H1 (cell line): ENCODE data around the gene ASPDH. TPM values are rescaled to one million over a fixed set of nuclear protein-coding genes. Genes with fewer than 3 reads are reported as not detected.

ENCODE experiments used
- CTCF ChIA-PET: fragments of 300-600 bp; sonication (Branson Sonifier 250); formaldehyde crosslinking; loops from one replicate; lab custom pipeline; 2021; ENCODE audit not compliant: partially characterized antibody; lab: Charles Lee
- POLR2A ChIA-PET: fragments of 300-600 bp; sonication (Branson Sonifier 250); formaldehyde crosslinking; loops from one replicate; lab custom pipeline; 2021; ENCODE audit warnings: inconsistent platforms; ENCODE audit not compliant: partially characterized antibody; lab: Charles Lee
- DNase-seq, 2 experiments: peaks; one replicate each; pipeline versions ENCODE4 v3.0.0 to v3.0.0-alpha.2; 2010 to 2022; ENCODE audit warnings: low spot score in 2 of 2, low read depth in 1 of 2, mixed read lengths in 1 of 2
- FAIRE-seq: peaks from 2 replicates; lab custom pipeline; 2011; peaks lifted over from hg19 to GRCh38; lab: Jason Lieb, UNC
- H2AFZ ChIP-seq: 2 replicates; pipeline ENCODE4 v1.8.1; 2012; ENCODE audit warnings: low read length, inconsistent platforms
- H2AK5ac ChIP-seq: 2 replicates; pipeline ENCODE4 v1.6.1; 2013; ENCODE audit warnings: low read depth, low read length
- H2BK120ac ChIP-seq: replicated peaks from 2 replicates; pipeline ENCODE3; 2013; ENCODE audit warnings: low read depth, low read length, inconsistent platforms
- H2BK12ac ChIP-seq: 2 replicates; pipeline ENCODE4 v1.6.1; 2013; ENCODE audit warnings: low read depth, low read length
- H2BK15ac ChIP-seq: 2 replicates; pipeline ENCODE4 v1.6.1; 2013; ENCODE audit warnings: low read length
- H2BK20ac ChIP-seq: 2 replicates; pipeline ENCODE4 v1.6.1; 2013; ENCODE audit warnings: low read length
- H2BK5ac ChIP-seq: 2 replicates; pipeline ENCODE4 v1.6.1; 2013; ENCODE audit warnings: low read depth, low read length
- H3K14ac ChIP-seq: 2 replicates; pipeline ENCODE4 v1.6.1; 2013; ENCODE audit warnings: inconsistent platforms; ENCODE audit not compliant: insufficient read length
- H3K18ac ChIP-seq: 2 replicates; pipeline ENCODE4 v1.6.1; 2013; ENCODE audit warnings: low read length; ENCODE audit errors: extremely low read depth
- H3K23ac ChIP-seq: 2 replicates; pipeline ENCODE4 v1.6.1; 2013; ENCODE audit warnings: inconsistent platforms; ENCODE audit not compliant: insufficient read length
- H3K23me2 ChIP-seq: 2 replicates; pipeline ENCODE4 v1.6.1; 2013; ENCODE audit warnings: low read depth, low read length
- H3K27ac ChIP-seq: 2 replicates; pipeline ENCODE4 v1.6.1; 2011; ENCODE audit warnings: low read depth, low read length, inconsistent platforms
- H3K27me3 ChIP-seq, 4 experiments: replicated peaks in 1 of 4; 1 replicate in 1 of 4; 2 replicates in 3 of 4; pipeline versions ENCODE4 v1.6.1 to v1.8.1; 2011 to 2013; ENCODE audit warnings: low read length in 3 of 4, mild to moderate bottlenecking in 3 of 4, inconsistent platforms in 2 of 4, mixed read lengths in 2 of 4, moderate library complexity in 1 of 4; ENCODE audit not compliant: control insufficient read depth in 3 of 4, insufficient read depth in 3 of 4; ENCODE audit errors: extremely low read depth in 1 of 4
- H3K36me3 ChIP-seq, 4 experiments: 2 replicates each; pipeline versions ENCODE4 v1.6.1 to v1.8.1; 2011 to 2013; ENCODE audit warnings: mild to moderate bottlenecking in 4 of 4, low read length in 3 of 4, moderate library complexity in 2 of 4, control low read depth in 1 of 4, inconsistent platforms in 1 of 4; ENCODE audit not compliant: insufficient read depth in 4 of 4, control insufficient read depth in 2 of 4
- H3K4ac ChIP-seq: replicated peaks from 2 replicates; pipeline ENCODE3; 2013; ENCODE audit warnings: low read length, low read depth, mixed read lengths, inconsistent platforms; ENCODE audit not compliant: insufficient read length
- H3K4me1 ChIP-seq, 4 experiments: replicated peaks in 1 of 4; 1 replicate in 1 of 4; 2 replicates in 3 of 4; pipeline versions ENCODE4 v1.6.1 to v1.8.1; 2011 to 2013; ENCODE audit warnings: low read length in 3 of 4, inconsistent platforms in 2 of 4, mixed read lengths in 1 of 4; ENCODE audit not compliant: insufficient read depth in 4 of 4, control insufficient read depth in 3 of 4
- H3K4me2 ChIP-seq, 2 experiments: 2 replicates each; pipeline versions ENCODE4 v1.6.1 to v1.8.1; 2011 to 2013; ENCODE audit warnings: low read depth in 2 of 2, low read length in 2 of 2, control low read depth in 1 of 2, inconsistent platforms in 1 of 2, mild to moderate bottlenecking in 1 of 2; ENCODE audit not compliant: insufficient read depth in 1 of 2
- H3K4me3 ChIP-seq, 4 experiments: fragments of 200-600, 300-600 bp in 1 of 4; sonication (generic), shearing (Covaris generic), sonication (Bioruptor Twin) in 1 of 4; 2 replicates each; pipeline versions ENCODE4 v1.5.1 to v1.8.1; 2011 to 2016; ENCODE audit warnings: low read length in 4 of 4, low read depth in 3 of 4, control low read depth in 2 of 4, inconsistent platforms in 2 of 4, mild to moderate bottlenecking in 2 of 4, mixed read lengths in 1 of 4, moderate library complexity in 1 of 4; ENCODE audit not compliant: insufficient read depth in 2 of 4; ENCODE audit errors: extremely low read depth in 1 of 4
- H3K56ac ChIP-seq: replicated peaks from 2 replicates; pipeline ENCODE3; 2013; ENCODE audit warnings: low read depth, mild to moderate bottlenecking, mixed read lengths, low read length, inconsistent platforms; ENCODE audit not compliant: insufficient read length
- H3K79me1 ChIP-seq: 2 replicates; pipeline ENCODE4 v1.6.1; 2013; ENCODE audit warnings: low read depth, low read length, control low read depth
- H3K79me2 ChIP-seq, 2 experiments: 2 replicates each; pipeline versions ENCODE4 v1.6.1 to v1.8.1; 2012 to 2013; ENCODE audit warnings: low read length in 2 of 2, mild to moderate bottlenecking in 2 of 2, inconsistent platforms in 1 of 2; ENCODE audit not compliant: insufficient read depth in 2 of 2, control insufficient read depth in 1 of 2
- H3K9ac ChIP-seq, 4 experiments: replicated peaks in 1 of 4; 1 replicate in 1 of 4; 2 replicates in 3 of 4; pipeline versions ENCODE4 v1.6.1 to v1.8.1; 2011 to 2013; ENCODE audit warnings: low read depth in 3 of 4, low read length in 3 of 4, control low read depth in 2 of 4, mild to moderate bottlenecking in 2 of 4, moderate library complexity in 2 of 4, inconsistent platforms in 1 of 4; ENCODE audit errors: extremely low read depth in 1 of 4
- H3K9me3 ChIP-seq, 2 experiments: 2 replicates each; pipeline versions ENCODE4 v1.6.1 to v1.8.1; 2012 to 2013; ENCODE audit warnings: mild to moderate bottlenecking in 2 of 2, moderate library complexity in 2 of 2, control low read depth in 1 of 2, inconsistent platforms in 1 of 2, low read depth in 1 of 2, low read length in 1 of 2, mixed read lengths in 1 of 2; ENCODE audit not compliant: insufficient read depth in 2 of 2
- H4K20me1 ChIP-seq, 2 experiments: replicated peaks in 1 of 2; 2 replicates each; pipeline versions ENCODE3 to v1.8.1; 2011 to 2013; ENCODE audit warnings: inconsistent platforms in 2 of 2, low read length in 2 of 2, mild to moderate bottlenecking in 1 of 2; ENCODE audit not compliant: insufficient read depth in 2 of 2, control insufficient read depth in 1 of 2
- H4K5ac ChIP-seq: 2 replicates; pipeline ENCODE4 v1.6.1; 2013; ENCODE audit warnings: low read length, low read depth, mixed read lengths, inconsistent platforms; ENCODE audit not compliant: insufficient read length
- H4K8ac ChIP-seq: 2 replicates; pipeline ENCODE4 v1.8.0; 2013; ENCODE audit warnings: mild to moderate bottlenecking, moderate library complexity, low read length, inconsistent platforms; ENCODE audit not compliant: insufficient read depth; ENCODE audit errors: extremely low read depth
- H4K91ac ChIP-seq: replicated peaks from 2 replicates; pipeline ENCODE3; 2013; ENCODE audit warnings: low read length, mixed read lengths, inconsistent platforms; ENCODE audit not compliant: insufficient read length
- BACH1 ChIP-seq: IDR thresholded peaks from 2 replicates; pipeline ENCODE4 v1.6.1; 2012; ENCODE audit warnings: low read length, improper control_type of control experiment
- BRCA1 ChIP-seq: IDR thresholded peaks from 2 replicates; pipeline ENCODE4 v1.6.1; 2012; ENCODE audit warnings: low read depth, low read length, improper control_type of control experiment
- CHD1 ChIP-seq: IDR thresholded peaks from 2 replicates; pipeline ENCODE4 v1.6.1; 2012; ENCODE audit warnings: low read depth, low read length, improper control_type of control experiment
- EP300 ChIP-seq, 2 experiments: IDR thresholded peaks; 1 replicate in 1 of 2; 2 replicates in 1 of 2; pipeline ENCODE4 v1.6.1; 2011 to 2012; ENCODE audit warnings: low read depth in 2 of 2, low read length in 2 of 2, mild to moderate bottlenecking in 2 of 2, borderline replicate concordance in 1 of 2, inconsistent platforms in 1 of 2, moderate library complexity in 1 of 2
- EZH2 ChIP-seq: fragments of 200-600 bp; sonication (generic); IDR thresholded peaks from 2 replicates; pipeline ENCODE4 v1.7.1; 2012; ENCODE audit warnings: low read depth, mild to moderate bottlenecking, moderate library complexity, low read length, inconsistent platforms; ENCODE audit not compliant: severe bottlenecking
- MAFK ChIP-seq: IDR thresholded peaks from 2 replicates; pipeline ENCODE4 v1.6.1; 2012; ENCODE audit warnings: low read depth, mild to moderate bottlenecking, improper control_type of control experiment, low read length
- RBBP5 ChIP-seq: IDR thresholded peaks from 2 replicates; pipeline ENCODE4 v1.7.1; 2012; ENCODE audit warnings: low read depth, mild to moderate bottlenecking, inconsistent platforms, low read length, moderate library complexity, borderline replicate concordance
- RNF2 ChIP-seq: fragments of 200-900, 300-1000 bp; sonication (generic); IDR thresholded peaks from 2 replicates; pipeline ENCODE4 v1.7.1; 2016; ENCODE audit warnings: borderline replicate concordance, low read depth, mild to moderate bottlenecking, antibody characterized with exemption, low read length; ENCODE audit not compliant: poor library complexity, severe bottlenecking; ENCODE audit errors: missing control alignments
- SAP30 ChIP-seq: fragments of 300-600 bp; sonication (generic); IDR thresholded peaks from 2 replicates; pipeline ENCODE4 v1.7.1; 2012; ENCODE audit warnings: low read length, moderate library complexity, mild to moderate bottlenecking, inconsistent platforms; ENCODE audit not compliant: insufficient read depth, insufficient replicate concordance
- SIX5 ChIP-seq: IDR thresholded peaks from 2 replicates; pipeline ENCODE4 v1.6.1; 2011; ENCODE audit warnings: mild to moderate bottlenecking, low read depth, low read length
- WGBS, 2 experiments: shearing (Covaris generic) in 1 of 2; methylation state at CpG; one replicate each; pipeline versions ENCODE4 v1.1.6 to v1.1.7; 2013 to 2015; ENCODE audit warnings: low lambda C conversion rate in 2 of 2, mixed read lengths in 2 of 2, inconsistent platforms in 1 of 2, low coverage in 1 of 2, missing lambda C conversion rate in 1 of 2; ENCODE audit not compliant: insufficient replicate concordance in 2 of 2, insufficient coverage in 1 of 2, insufficient read length in 1 of 2; ENCODE audit errors: extremely low coverage in 1 of 2, missing lambda C conversion rate in 1 of 2; 5-methylcytosine and 5-hydroxymethylcytosine counted together
- polyA plus RNA-seq, 7 experiments: library from polyadenylated mRNA; depleted of rRNA in 3 of 7; stranded (reverse) in 5 of 7; unstranded in 2 of 7; fragments of >200 nt in 5 of 7; fragments of 200-250 nt in 2 of 7; gene quantifications; 1 replicate in 5 of 7; 2 replicates in 1 of 7; 4 replicates in 1 of 7; pipeline versions ENCODE4 v1.2.1 to v1.2.3, GENCODE V29; 2011 to 2013; ENCODE audit warnings: missing spikeins in 2 of 7, mixed read lengths in 2 of 7
- total RNA-seq: library from RNA; stranded (reverse); fragmentation: NEBNext Ultra II Directional; extraction: Animal tissue kit (Norgen Biotek cat#: 25700); gene quantifications from 2 replicates; pipeline ENCODE4 v1.2.1, GENCODE V29; 2021

The ASPDH gene
- total and polyA plus RNA-seq, 2 of the 8 experiments (the other 6 are each of a cell fraction or from before 2014, with no cell fraction given) = not detected

- Histone ChIP-seq H2AK5ac (no peak overlapping the region), H3K9me3 (no peaks in the 10 kb centered on the region), H3K4me1 (peaks cover 0 to 8% (median 4%) of the 10 kb centered on the region in 4 experiments; a peak in 5 of 7 replicates), H2BK5ac (no peak overlapping the region), H3K27me3 (no peaks in the 10 kb centered on the region; a peak in 1 of 7 replicates), H3K27ac (no peak overlapping the region), H2BK20ac (no peak overlapping the region), H2BK15ac (no peak overlapping the region), H3K9ac (no peak overlapping the region), H3K23ac (no peak overlapping the region), H3K14ac (no peak overlapping the region), H4K91ac (no peak overlapping the region), H3K79me2 (no peaks in the 10 kb centered on the region), H3K4me2 (no peak overlapping the region), H3K4ac (no peak overlapping the region), H3K18ac (no peak overlapping the region), H3K56ac (no peak overlapping the region), H3K79me1 (no peaks in the 10 kb centered on the region), H3K36me3 (no peaks in the 10 kb centered on the region), H2BK120ac (no peak overlapping the region), H4K20me1 (no peaks in the 10 kb centered on the region), H2AFZ (no peak overlapping the region), H2BK12ac (no peak overlapping the region), H4K8ac (no peak overlapping the region), H3K4me3 (no peak overlapping the region), H3K23me2 (no peaks in the 10 kb centered on the region), H4K5ac (no peak overlapping the region)
- 79% methylated on average over 6 of the region's 6 CpGs; no CpG with 5 or more reads in 1 of the 2 experiments for WGBS, 2 experiments
- FAIRE-seq = no peak
- POLR2A ChIA-PET = no interaction called here
- CTCF ChIA-PET = interaction anchor here (0.6 to 4.0 kb wide), 2 partner anchors 62 to 101 kb away, joined by 3 to 19 read pairs; no protein-coding TSS in a partner anchor
- TF ChIP-seq CHD1 (no peak), SAP30 (no peak), RBBP5 (no peak), SIX5 (no peak), EP300 (IDR thresholded peaks at IDR 0.05; ENCODE audit: borderline replicate concordance in 1 of 2, low read depth in 2 of 2, low read length in 2 of 2) (no peak), BRCA1 (no peak), MAFK (no peak), RNF2 (no peak), EZH2 (no peak), BACH1 (no peak)
- DNase-seq = no peak
These were observed 44.9 kb downstream of the ASPDH start for GRCh38 chr19:50468818-50469217.
